MM.1S (cell line): Measurements from ENCODE around the gene PRSS16.

ENCODE experiments used
- DNase-seq: peaks from one replicate; pipeline ENCODE4 v3.0.0-alpha.2; 2015
- H2AFZ ChIP-seq: fragments of 300-600 bp; sonication (generic); 2 replicates; pipeline ENCODE4 v1.6.0; 2016; ENCODE audit warnings: antibody characterized with exemption, low read length
- H3F3A ChIP-seq: fragments of 300-600 bp; sonication (generic); 2 replicates; pipeline ENCODE4 v1.6.1; 2016; ENCODE audit warnings: mild to moderate bottlenecking, antibody characterized with exemption, low read length, moderate library complexity, mixed read lengths; ENCODE audit not compliant: insufficient read depth
- H3K27ac ChIP-seq: fragments of 300-600 bp; sonication (generic); 2 replicates; pipeline ENCODE4 v1.5.1; 2016; ENCODE audit warnings: mild to moderate bottlenecking, low read length
- H3K27me3 ChIP-seq: fragments of 300-600 bp; sonication (generic); replicated peaks from 2 replicates; pipeline ENCODE4 v1.6.0; 2016; ENCODE audit warnings: low read length; ENCODE audit not compliant: insufficient read depth
- H3K36me3 ChIP-seq: fragments of 300-600 bp; sonication (generic); replicated peaks from 2 replicates; pipeline ENCODE4 v1.6.1; 2016; ENCODE audit warnings: mild to moderate bottlenecking, low read length, mixed read lengths; ENCODE audit not compliant: insufficient read depth
- H3K4me1 ChIP-seq: fragments of 300-600 bp; sonication (generic); 2 replicates; pipeline ENCODE4 v1.6.1; 2016; ENCODE audit warnings: low read length, mixed read lengths
- H3K4me2 ChIP-seq: fragments of 300-600 bp; sonication (generic); 2 replicates; pipeline ENCODE4 v1.6.0; 2016; ENCODE audit warnings: low read depth, low read length
- H3K4me3 ChIP-seq: fragments of 300-600 bp; sonication (generic); 2 replicates; pipeline ENCODE4 v1.5.1; 2016; ENCODE audit warnings: low read length, mixed read lengths
- H3K79me2 ChIP-seq: fragments of 300-600 bp; sonication (generic); 2 replicates; pipeline ENCODE4 v1.6.1; 2016; ENCODE audit warnings: mixed run types, low read length, mixed read lengths
- H3K9ac ChIP-seq: fragments of 300-600 bp; sonication (generic); 2 replicates; pipeline ENCODE4 v1.6.1; 2016; ENCODE audit warnings: low read length, mixed read lengths
- H3K9me2 ChIP-seq: fragments of 300-600 bp; sonication (generic); replicated peaks from 2 replicates; pipeline ENCODE4 v1.6.1; 2016; ENCODE audit warnings: mild to moderate bottlenecking, low read length, mixed read lengths; ENCODE audit not compliant: insufficient read depth
- H3K9me3 ChIP-seq: fragments of 300-600 bp; sonication (generic); replicated peaks from 2 replicates; pipeline ENCODE4 v1.6.1; 2016; ENCODE audit warnings: mild to moderate bottlenecking, low read length, mixed read lengths; ENCODE audit not compliant: insufficient read depth
- H4K20me1 ChIP-seq: fragments of 300-600 bp; sonication (generic); 2 replicates; pipeline ENCODE4 v1.6.1; 2016; ENCODE audit warnings: mild to moderate bottlenecking, low read length, moderate library complexity, mixed read lengths; ENCODE audit not compliant: insufficient read depth
- CTCF ChIP-seq: fragments of 300-600 bp; sonication (generic); IDR thresholded peaks from 2 replicates; pipeline ENCODE4 v1.5.1; 2016; ENCODE audit warnings: antibody characterized with exemption, low read length, mixed read lengths
- EZH2 ChIP-seq: fragments of 300-600 bp; sonication (generic); optimal IDR thresholded peaks from 2 replicates; pipeline ENCODE3; 2017; ENCODE audit warnings: low read depth, mild to moderate bottlenecking, antibody characterized with exemption, low read length, mixed read lengths
- EZH2phosphoT487 ChIP-seq: fragments of 300-600 bp; sonication (generic); IDR thresholded peaks from 2 replicates; pipeline ENCODE4 v1.6.1; 2018; ENCODE audit warnings: antibody characterized with exemption, low read length

Gene PRSS16

DNA sequence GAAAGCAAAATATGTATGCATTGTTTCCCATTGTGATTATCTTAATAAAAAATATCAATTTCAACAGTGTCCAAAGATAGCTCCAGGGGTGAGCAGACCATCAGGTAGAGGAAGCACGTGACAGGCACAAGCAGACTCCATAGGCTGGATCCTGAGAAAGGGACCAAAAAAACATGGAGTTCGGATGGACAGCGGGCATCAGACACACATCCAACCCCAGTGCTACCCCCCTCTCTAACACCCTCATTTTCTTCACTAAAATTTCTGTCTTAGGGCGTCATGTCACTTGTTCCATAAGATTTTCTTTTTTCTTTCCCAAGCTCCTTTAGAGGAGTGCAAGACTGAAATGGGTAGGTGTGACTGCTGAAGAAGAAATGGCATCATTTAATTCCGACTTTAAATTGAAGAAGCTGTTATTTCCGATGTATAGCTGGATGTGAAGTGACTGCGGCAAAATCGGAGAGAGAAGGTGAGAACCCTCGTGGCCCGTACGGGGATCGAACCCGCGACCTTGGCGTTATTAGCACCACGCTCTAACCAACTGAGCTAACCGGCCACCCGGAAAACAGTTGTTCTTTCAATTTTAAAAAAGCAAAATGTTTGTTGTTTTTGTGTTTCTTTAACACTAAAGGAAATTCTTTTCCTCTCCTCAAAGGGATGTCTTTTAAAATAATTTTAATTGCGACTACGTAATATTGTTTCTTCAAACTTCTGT, 10.3 kb upstream of the PRSS16 start:
- TF ChIP-seq CTCF (no peak), EZH2phosphoT487 (no peak), EZH2 (no peak)
- Histone ChIP-seq H2AFZ (no peak overlapping the region), H3K36me3 (no peaks in the 10 kb centered on the region), H3K9ac (no peak overlapping the region), H4K20me1 (no peaks in the 10 kb centered on the region), H3K79me2 (no peaks in the 10 kb centered on the region), H3K27ac (no peak overlapping the region), H3K9me3 (no peaks in the 10 kb centered on the region), H3K9me2 (no peaks in the 10 kb centered on the region), H3K4me2 (no peak overlapping the region), H3K4me3 (no peak overlapping the region), H3K27me3 (peaks cover 21% of the 10 kb centered on the region), H3K4me1 (no peaks in the 10 kb centered on the region), H3F3A (no peaks in the 10 kb centered on the region)
- no peak for DNase-seq

DNA sequence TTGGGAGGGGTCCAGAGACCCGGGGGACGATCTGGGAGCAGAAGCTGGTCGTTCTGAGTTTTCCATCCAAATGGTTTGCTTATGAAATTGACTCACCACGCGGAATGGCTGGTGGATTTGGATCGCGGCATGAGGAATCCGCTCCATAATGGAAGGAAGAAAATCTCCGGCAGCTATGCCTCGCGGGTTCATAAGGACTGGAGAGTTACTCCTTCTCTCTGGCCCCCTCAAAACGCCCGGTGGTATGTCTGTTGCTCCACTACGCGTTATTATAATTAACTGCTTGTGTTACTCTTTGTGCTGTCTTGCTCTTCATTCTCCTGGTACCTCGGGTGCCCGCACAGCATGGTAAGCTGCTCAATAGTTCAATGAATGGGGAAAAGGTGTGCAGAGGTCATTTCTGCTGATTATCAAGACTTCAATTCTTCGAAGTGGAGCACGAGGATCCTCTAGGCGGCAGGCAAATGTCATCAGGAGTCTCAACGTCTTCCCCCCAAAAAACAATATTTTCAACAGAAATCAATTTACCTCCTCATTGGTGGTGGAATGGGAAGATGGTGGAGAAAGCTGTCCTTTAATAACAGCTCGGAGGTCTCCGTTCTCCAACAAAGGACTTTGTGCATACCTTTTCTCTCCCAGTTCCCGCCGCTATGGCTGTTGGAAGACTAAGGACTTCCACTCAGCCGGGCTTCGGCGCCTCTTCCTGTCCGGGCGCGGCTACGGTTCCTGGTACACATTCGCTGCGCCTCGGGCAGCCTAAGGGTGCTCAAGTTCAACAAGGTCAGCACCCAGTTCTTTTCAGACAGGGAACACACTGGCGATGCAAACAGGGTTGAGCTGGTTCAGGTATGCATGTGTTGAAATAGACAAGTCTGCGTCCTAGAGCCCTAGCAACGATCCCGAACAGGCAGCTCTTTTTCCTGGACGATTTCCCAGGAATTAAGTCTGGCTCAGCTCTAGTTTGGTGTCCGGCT, 9.2 kb upstream of the PRSS16 start:
- Histone ChIP-seq H3K79me2 (no peaks in the 10 kb centered on the region), H3K4me2 (no peak overlapping the region), H2AFZ (no peak overlapping the region), H3K9ac (no peak overlapping the region), H4K20me1 (no peaks in the 10 kb centered on the region), H3K27me3 (peaks cover 21% of the 10 kb centered on the region), H3F3A (no peaks in the 10 kb centered on the region), H3K9me2 (no peaks in the 10 kb centered on the region), H3K4me3 (no peak overlapping the region), H3K36me3 (no peaks in the 10 kb centered on the region), H3K9me3 (no peaks in the 10 kb centered on the region), H3K27ac (no peak overlapping the region), H3K4me1 (no peaks in the 10 kb centered on the region)
- TF ChIP-seq EZH2: no peak
- no peak for TF ChIP-seq EZH2phosphoT487
- DNase-seq: no peak

DNA sequence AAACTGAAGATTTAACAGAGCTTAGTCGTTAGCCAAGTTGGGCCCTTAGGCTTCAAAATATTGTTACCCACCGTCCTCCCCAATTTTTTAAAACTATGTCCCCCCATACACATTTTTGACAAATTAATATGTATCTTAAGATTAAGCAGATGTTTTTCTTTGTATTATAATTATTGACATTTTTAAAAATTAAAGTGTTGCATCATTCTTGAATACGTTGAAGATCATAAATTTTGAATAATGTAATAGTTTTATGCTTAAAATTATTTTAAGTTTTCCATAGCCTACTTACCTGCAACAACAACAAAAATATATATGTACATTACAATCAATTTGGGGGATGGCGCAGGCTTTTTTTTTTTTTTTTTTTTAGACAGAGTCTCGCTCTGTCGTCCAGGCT, 8.2 kb upstream of the PRSS16 start:
- H3K9ac ChIP-seq: no peak overlapping the region
- no peaks in the 10 kb centered on the region for H3K36me3 ChIP-seq
- no peak overlapping the region for H3K4me3 ChIP-seq
- no peak for DNase-seq
- H3K9me2 ChIP-seq: no peaks in the 10 kb centered on the region
- peaks cover 15% of the 10 kb centered on the region for H3K27me3 ChIP-seq
- TF ChIP-seq EZH2: no peak
- TF ChIP-seq CTCF: no peak
- TF ChIP-seq EZH2phosphoT487: no peak
- no peaks in the 10 kb centered on the region for H3K4me1 ChIP-seq
- no peaks in the 10 kb centered on the region for H4K20me1 ChIP-seq
- no peak overlapping the region for H3K4me2 ChIP-seq
- H3K79me2 ChIP-seq: no peaks in the 10 kb centered on the region
- no peaks in the 10 kb centered on the region for H3K9me3 ChIP-seq
- no peaks in the 10 kb centered on the region for H3F3A ChIP-seq
- no peak overlapping the region for H3K27ac ChIP-seq
- H2AFZ ChIP-seq: no peak overlapping the region
